Keratinocyte (primary cell): ENCODE measurements around the gene TIAM1. TPM values are rescaled to one million over a fixed set of nuclear protein-coding genes. Genes with fewer than 3 reads are reported as not detected.

Experiments used
- DNase-seq: peaks from one replicate; pipeline ENCODE4 v3.0.0-alpha.2; 2011; ENCODE audit warnings: low read depth, missing footprints, low spot score
- FAIRE-seq: peaks from 2 replicates; lab custom pipeline; 2011; peaks lifted over from hg19 to GRCh38; lab: Jason Lieb, UNC
- H2AFZ ChIP-seq: 2 replicates; pipeline ENCODE4 v1.6.0; 2012; ENCODE audit warnings: low read length, control low read depth, inconsistent platforms; ENCODE audit not compliant: control insufficient read depth
- H3K27ac ChIP-seq: 2 replicates; pipeline ENCODE4 v1.5.1; 2011; ENCODE audit warnings: low read length; ENCODE audit not compliant: control insufficient read depth, insufficient read depth
- H3K27me3 ChIP-seq: 3 replicates; pipeline ENCODE4 v1.6.0; 2011; ENCODE audit warnings: low read length; ENCODE audit not compliant: control insufficient read depth, insufficient read depth; ENCODE audit errors: extremely low read depth
- H3K36me3 ChIP-seq, 2 experiments: 2 replicates in 1 of 2; 3 replicates in 1 of 2; pipeline ENCODE4 v1.5.1; 2011; ENCODE audit warnings: low read length in 2 of 2, mild to moderate bottlenecking in 1 of 2; ENCODE audit not compliant: control insufficient read depth in 2 of 2, insufficient read depth in 2 of 2; ENCODE audit errors: extremely low read depth in 1 of 2
- H3K4me1 ChIP-seq: 3 replicates; pipeline ENCODE4 v1.5.1; 2011; ENCODE audit warnings: low read length; ENCODE audit not compliant: control insufficient read depth, insufficient read depth; ENCODE audit errors: extremely low read depth
- H3K4me2 ChIP-seq: 3 replicates; pipeline ENCODE4 v1.6.0; 2011; ENCODE audit warnings: low read depth, low read length; ENCODE audit not compliant: control insufficient read depth, insufficient read depth; ENCODE audit errors: extremely low read depth
- H3K4me3 ChIP-seq, 3 experiments: fragments of 200-600 bp in 1 of 3; sonication (generic) in 1 of 3; 2 replicates in 2 of 3; 3 replicates in 1 of 3; pipeline ENCODE4 v1.5.1; 2011 to 2016; ENCODE audit warnings: low read length in 3 of 3, mild to moderate bottlenecking in 3 of 3, control low read depth in 2 of 3, inconsistent platforms in 1 of 3, low read depth in 1 of 3, mixed read lengths in 1 of 3, mixed run types in 1 of 3, moderate library complexity in 1 of 3; ENCODE audit not compliant: control insufficient read depth in 2 of 3, insufficient read depth in 2 of 3; ENCODE audit errors: extremely low read depth in 1 of 3
- H3K79me2 ChIP-seq: 2 replicates; pipeline ENCODE4 v1.6.0; 2012; ENCODE audit warnings: low read length; ENCODE audit not compliant: control insufficient read depth, insufficient read depth
- H3K9ac ChIP-seq: 3 replicates; pipeline ENCODE4 v1.6.0; 2011; ENCODE audit warnings: low read length; ENCODE audit not compliant: control insufficient read depth, insufficient read depth; ENCODE audit errors: extremely low read depth
- H3K9me1 ChIP-seq: 3 replicates; pipeline ENCODE4 v1.6.0; 2011; ENCODE audit warnings: low read length; ENCODE audit not compliant: control insufficient read depth, insufficient read depth; ENCODE audit errors: extremely low read depth
- H3K9me3 ChIP-seq: 2 replicates; pipeline ENCODE4 v1.5.1; 2012; ENCODE audit warnings: low read depth, low read length; ENCODE audit not compliant: control insufficient read depth
- H4K20me1 ChIP-seq: 3 replicates; pipeline ENCODE4 v1.6.0; 2011; ENCODE audit warnings: low read length; ENCODE audit not compliant: control insufficient read depth, insufficient read depth; ENCODE audit errors: extremely low read depth
- EZH2 ChIP-seq: IDR thresholded peaks from one replicate; pipeline ENCODE4 v1.6.1; 2012; ENCODE audit warnings: inconsistent platforms, mild to moderate bottlenecking, low read length, moderate library complexity
- dilution Hi-C: fragments of 300-500 bp; cut with MboI; formaldehyde crosslinking; loops from one replicate; pipeline ENCODE4 v1.7.0; 2020; ENCODE audit warnings: low sequenced_read_pairs; ENCODE audit not compliant: extremely low pct_ligation_motif_present
- polyA plus RNA-seq, 5 experiments: library from polyadenylated mRNA; depleted of rRNA in 3 of 5; stranded (reverse) in 3 of 5; stranded (forward) in 1 of 5; unstranded in 1 of 5; fragments of >200 nt; gene quantifications; 1 replicate in 1 of 5; 2 replicates in 3 of 5; 3 replicates in 1 of 5; pipeline versions ENCODE4 v1.2.1 to v1.2.3, GENCODE V29; 2011 to 2012; ENCODE audit warnings: missing spikeins in 2 of 5, low read depth in 1 of 5, low replicate concordance in 1 of 5
- TF ChIP-seq, protein P1 (sequence below), 3 experiments: IDR thresholded peaks in 1 of 3; conservative IDR thresholded peaks in 1 of 3; optimal IDR thresholded peaks in 1 of 3; 2 replicates in 2 of 3; 3 replicates in 1 of 3; pipeline versions ENCODE3 to v1.5.1; 2011; ENCODE audit warnings: low read length in 3 of 3, mild to moderate bottlenecking in 3 of 3, moderate library complexity in 2 of 3, control low read depth in 1 of 3, inconsistent platforms in 1 of 3; ENCODE audit not compliant: insufficient read depth in 2 of 3; ENCODE audit errors: extremely low read depth in 1 of 3

The TIAM1 gene
- polyA plus RNA-seq, 1 donor (not counting 4 experiments of a cell fraction or from before 2014, with no cell fraction given), result 8.3 TPM

DNA sequence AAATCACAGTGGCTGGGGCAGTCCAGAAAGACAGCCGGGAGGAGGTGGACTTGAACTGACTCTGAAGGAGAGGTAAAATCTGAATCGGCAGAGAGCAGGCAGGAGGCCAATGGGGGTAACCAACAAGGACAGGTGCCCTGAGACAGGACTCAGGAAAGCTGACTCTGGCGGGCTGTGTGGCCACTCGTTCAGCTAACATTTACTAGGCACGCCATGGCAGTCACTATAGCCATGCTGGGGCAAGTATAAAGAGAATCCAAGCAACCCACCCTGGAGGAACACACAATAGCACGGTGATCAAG lies 7.4 kb downstream of the TIAM1 start:
- Histone ChIP-seq H3K79me2 (no peaks in the 10 kb centered on the region), H3K4me3 (no peak overlapping the region), H4K20me1 (no peaks in the 10 kb centered on the region), H3K9ac (peak overlapping the region; percentile 57), H3K36me3 (no peaks in the 10 kb centered on the region), H3K27me3 (no peaks in the 10 kb centered on the region), H3K4me1 (peaks cover 27% of the 10 kb centered on the region), H3K27ac (peak overlapping the region; percentile 72), H3K4me2 (peak overlapping the region; percentile 61), H2AFZ (no peak overlapping the region), H3K9me3 (no peaks in the 10 kb centered on the region), H3K9me1 (peaks cover 2% of the 10 kb centered on the region)
- dilution Hi-C loops, result no loop called here
- no peak for FAIRE-seq
- DNase-seq, result no peak
- TF ChIP-seq, protein P1, sequence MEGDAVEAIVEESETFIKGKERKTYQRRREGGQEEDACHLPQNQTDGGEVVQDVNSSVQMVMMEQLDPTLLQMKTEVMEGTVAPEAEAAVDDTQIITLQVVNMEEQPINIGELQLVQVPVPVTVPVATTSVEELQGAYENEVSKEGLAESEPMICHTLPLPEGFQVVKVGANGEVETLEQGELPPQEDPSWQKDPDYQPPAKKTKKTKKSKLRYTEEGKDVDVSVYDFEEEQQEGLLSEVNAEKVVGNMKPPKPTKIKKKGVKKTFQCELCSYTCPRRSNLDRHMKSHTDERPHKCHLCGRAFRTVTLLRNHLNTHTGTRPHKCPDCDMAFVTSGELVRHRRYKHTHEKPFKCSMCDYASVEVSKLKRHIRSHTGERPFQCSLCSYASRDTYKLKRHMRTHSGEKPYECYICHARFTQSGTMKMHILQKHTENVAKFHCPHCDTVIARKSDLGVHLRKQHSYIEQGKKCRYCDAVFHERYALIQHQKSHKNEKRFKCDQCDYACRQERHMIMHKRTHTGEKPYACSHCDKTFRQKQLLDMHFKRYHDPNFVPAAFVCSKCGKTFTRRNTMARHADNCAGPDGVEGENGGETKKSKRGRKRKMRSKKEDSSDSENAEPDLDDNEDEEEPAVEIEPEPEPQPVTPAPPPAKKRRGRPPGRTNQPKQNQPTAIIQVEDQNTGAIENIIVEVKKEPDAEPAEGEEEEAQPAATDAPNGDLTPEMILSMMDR (optimal IDR thresholded peaks at IDR 0.05 in 1 of 3, IDR thresholded peaks at IDR 0.05 in 1 of 3, conservative IDR thresholded peaks at IDR 0.05 in 1 of 3; ENCODE audit: extremely low read depth in 1 of 3, insufficient read depth in 2 of 3, low read length in 3 of 3), result no peak
- no peak for TF ChIP-seq EZH2

DNA sequence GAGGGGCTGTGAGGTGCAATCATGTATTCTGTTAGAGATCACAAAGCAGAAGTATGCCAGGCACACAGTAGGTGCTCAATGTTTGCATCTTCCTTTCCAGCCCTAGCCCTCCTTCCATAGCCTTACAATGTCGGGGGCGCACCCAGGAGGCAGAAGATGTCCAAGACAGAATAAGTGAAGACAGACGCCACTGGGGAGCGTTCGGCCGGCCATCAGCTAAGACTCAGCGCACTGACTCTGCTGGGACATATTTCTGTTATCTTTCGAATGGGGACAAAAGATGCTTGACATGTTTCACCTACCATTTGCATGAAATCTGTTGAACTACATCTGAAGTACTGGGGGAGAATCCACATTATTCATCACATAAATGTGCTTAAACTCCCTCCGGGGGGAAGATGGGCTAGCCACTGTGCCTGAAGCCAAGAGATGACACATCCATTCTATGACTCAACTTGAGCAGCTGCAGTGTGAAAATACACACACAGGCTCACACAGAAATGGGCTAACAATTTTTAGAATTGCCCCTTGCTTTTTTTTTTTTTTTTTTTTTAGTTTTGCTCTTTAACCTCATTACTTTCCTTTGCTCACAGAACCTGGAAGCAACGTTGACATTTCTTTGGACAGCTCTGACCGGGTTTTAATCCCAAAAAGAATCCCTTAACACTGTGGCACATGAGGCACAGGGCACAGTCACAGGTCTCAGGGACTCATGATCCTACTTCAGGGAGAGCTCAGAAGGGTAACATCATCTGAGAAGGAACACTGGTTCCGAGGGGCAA lies 7.9 kb downstream of the TIAM1 start:
- peak overlapping the region; percentile 61 for H3K4me2 ChIP-seq
- peak overlapping the region; percentile 72 for H3K27ac ChIP-seq
- H2AFZ ChIP-seq, result no peak overlapping the region
- H4K20me1 ChIP-seq, result no peaks in the 10 kb centered on the region
- H3K4me1 ChIP-seq, result peaks cover 27% of the 10 kb centered on the region
- dilution Hi-C loops, result no loop called here
- H3K79me2 ChIP-seq, result no peaks in the 10 kb centered on the region
- H3K9ac ChIP-seq, result peak overlapping the region; percentile 57
- H3K27me3 ChIP-seq, result no peaks in the 10 kb centered on the region
- FAIRE-seq, result peak; percentile 96
- peaks cover 2% of the 10 kb centered on the region for H3K9me1 ChIP-seq
- peak; percentile 59 for DNase-seq
- no peaks in the 10 kb centered on the region for H3K36me3 ChIP-seq
- TF ChIP-seq, protein P1 (optimal IDR thresholded peaks at IDR 0.05 in 1 of 3, IDR thresholded peaks at IDR 0.05 in 1 of 3, conservative IDR thresholded peaks at IDR 0.05 in 1 of 3; ENCODE audit: extremely low read depth in 1 of 3, insufficient read depth in 2 of 3, low read length in 3 of 3), result no peak
- TF ChIP-seq EZH2, result no peak
- no peak overlapping the region for H3K4me3 ChIP-seq
- no peaks in the 10 kb centered on the region for H3K9me3 ChIP-seq
